ENCODE measurements around the gene DTX3. TPM values are rescaled to one million over a fixed set of nuclear protein-coding genes. Genes with fewer than 3 reads are reported as not detected.
"Not testable (repeated sequence)": the region's sequence is repeated elsewhere in the genome, so short reads cannot be mapped to it uniquely, and the experiment has no call there.

Gene DTX3
- total and polyA plus RNA-seq, 12 donors, result 16.9 to 58.2 (median 22.2) TPM

- no peaks in the 10 kb centered on the region for H3K36me3 ChIP-seq
- intact Hi-C loops (cut with DNase I), result no loop called here
- DNase-seq (no peak), ATAC-seq (no peak)
- no peaks in the 10 kb centered on the region for H3K4me1 ChIP-seq
- no peak for TF ChIP-seq CTCF (IDR thresholded peaks at IDR 0.05)
- no peaks in the 10 kb centered on the region for H3K9me3 ChIP-seq
- peaks cover 0 to 29% (median 10%) of the 10 kb centered on the region in 7 donors for H3K27me3 ChIP-seq
- H3K27ac ChIP-seq, result no peak overlapping the region
- H3K4me3 ChIP-seq, result no peak overlapping the region
These were observed 19.9 kb upstream of the DTX3 start for GRCh38 chr12:57584690-57585089.

- no peak for ATAC-seq
These were observed 19.5 kb upstream of the DTX3 start for GRCh38 chr12:57585156-57585555.

GRCh38 chr12:57586128-57586527 is 18.5 kb upstream of the DTX3 start:
- TF ChIP-seq CTCF (IDR thresholded peaks at IDR 0.05), result no peak
- no peak for ATAC-seq
- Histone ChIP-seq H3K4me3 (no peak overlapping the region), H3K9me3 (no peaks in the 10 kb centered on the region), H3K4me1 (peaks cover 0 to 8% (median 7%) of the 10 kb centered on the region in 9 donors), H3K36me3 (no peaks in the 10 kb centered on the region), H3K27me3 (peaks cover 0 to 29% (median 10%) of the 10 kb centered on the region in 7 donors), H3K27ac (no peak overlapping the region)
- WGBS, 2 donors, result 92 to 94% methylated on average over 3 of the region's 3 CpGs
- no peak for DNase-seq
- intact Hi-C loops (cut with DNase I), result no loop called here

More at GRCh38 chr12:57585156-57585555, 19.5 kb upstream of the DTX3 start:
- 84% methylated on average over 2 of the region's 2 CpGs for WGBS, 2 donors
- DNase-seq, result no peak
- Histone ChIP-seq H3K36me3 (no peaks in the 10 kb centered on the region), H3K27me3 (peaks cover 0 to 29% (median 10%) of the 10 kb centered on the region in 7 donors), H3K9me3 (no peaks in the 10 kb centered on the region), H3K27ac (no peak overlapping the region), H3K4me1 (peaks cover 0 to under 1% (median 0%) of the 10 kb centered on the region in 9 donors), H3K4me3 (no peak overlapping the region)
- intact Hi-C loops (cut with DNase I), result no loop called here
- TF ChIP-seq CTCF (IDR thresholded peaks at IDR 0.05), result no peak

GRCh38 chr12:57586832-57587429 is 17.7 kb upstream of the DTX3 start:
- no peak for DNase-seq
- Histone ChIP-seq H3K9me3 (no peaks in the 10 kb centered on the region), H3K36me3 (no peaks in the 10 kb centered on the region), H3K27ac (no peak overlapping the region), H3K27me3 (peaks cover 0 to 29% (median 8%) of the 10 kb centered on the region in 7 donors), H3K4me1 (peaks cover 0 to 13% (median 10%) of the 10 kb centered on the region in 9 donors), H3K4me3 (no peak overlapping the region)
- no peak for TF ChIP-seq CTCF (IDR thresholded peaks at IDR 0.05)
- no peak for ATAC-seq
- WGBS, 2 donors, result 80 to 90% methylated on average over 3 of the region's 3 CpGs
- intact Hi-C loops (cut with DNase I), result no loop called here

- H3K4me3 ChIP-seq; ATAC-seq; H3K27ac ChIP-seq; H3K9me3 ChIP-seq; H3K36me3 ChIP-seq; DNase-seq; intact Hi-C loops (cut with DNase I): not testable (repeated sequence)
- Histone ChIP-seq H3K27me3 (peaks cover 0 to 25% (median 7%) of the 10 kb centered on the region in 7 donors), H3K4me1 (peaks cover 0 to 21% (median 14%) of the 10 kb centered on the region in 9 donors)
- 92 to 94% methylated on average over 15 of the region's 15 CpGs for WGBS, 2 donors
These were observed 15.5 kb upstream of the DTX3 start for GRCh38 chr12:57588951-57589610.

All from heart right ventricle (tissue), 16 donors.